GM18505 (cell line): ENCODE measurements around the gene RAB3C.

Experiments used
- ATAC-seq: cut with Tn5 transposase; IDR thresholded peaks from one replicate; pipeline ENCODE4 v1.9.1; 2021; ENCODE audit not compliant: unreplicated experiment
- POLR2A ChIP-seq: IDR thresholded peaks from 4 replicates; pipeline ENCODE4 v1.6.1; 2011; ENCODE audit warnings: borderline replicate concordance; ENCODE audit not compliant: insufficient read depth, insufficient read length; ENCODE audit errors: extremely low read depth

Gene RAB3C

GRCh38 chr5:58629271-58630159, 46.6 kb downstream of the RAB3C start:
- no peak for ATAC-seq
- no peak for TF ChIP-seq POLR2A

DNA sequence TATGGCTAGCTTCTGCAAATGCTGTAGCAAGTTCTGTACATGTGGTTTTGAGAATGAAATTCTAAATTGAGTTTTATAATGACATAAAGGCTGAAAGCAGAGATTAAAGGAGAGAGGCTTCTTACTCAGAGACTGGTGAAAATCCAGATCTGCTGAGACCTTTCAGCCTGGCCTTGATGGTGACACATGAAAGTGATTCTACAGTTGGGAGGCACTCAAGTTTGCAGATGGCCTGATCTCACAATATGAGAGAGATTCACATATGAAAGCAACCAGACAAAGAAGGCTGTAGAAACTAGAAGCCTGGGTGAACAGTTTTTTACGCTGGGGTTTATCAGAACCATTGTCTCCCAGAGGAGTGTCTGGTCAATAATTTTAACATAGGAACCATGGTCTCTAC, 49.0 kb downstream of the RAB3C start:
- no peak for TF ChIP-seq POLR2A
- ATAC-seq = no peak

- no peak for ATAC-seq
- no peak for TF ChIP-seq POLR2A
These were observed 52.5 kb downstream of the RAB3C start for GRCh38 chr5:58635416-58635815.

DNA sequence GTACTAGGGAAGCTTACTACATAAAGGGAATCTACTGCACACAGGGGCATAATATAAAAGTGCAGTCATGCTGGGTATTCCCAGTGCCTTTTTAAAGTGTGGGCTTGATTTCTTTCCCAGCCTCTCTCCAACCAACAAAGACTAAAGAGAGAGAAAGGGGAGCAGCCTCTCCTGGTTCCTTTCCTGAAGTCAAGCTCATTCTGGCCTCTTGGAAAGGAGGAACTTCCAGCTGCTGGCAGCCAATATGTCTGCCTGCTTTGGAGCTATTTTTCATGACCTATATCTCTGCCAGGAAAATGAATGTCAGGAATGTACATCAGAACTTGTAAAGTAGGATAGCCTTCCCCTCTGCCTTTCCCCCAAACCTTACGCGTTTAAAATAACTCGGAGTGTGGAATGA, 57.1 kb downstream of the RAB3C start:
- TF ChIP-seq POLR2A = no peak
- ATAC-seq = no peak

DNA sequence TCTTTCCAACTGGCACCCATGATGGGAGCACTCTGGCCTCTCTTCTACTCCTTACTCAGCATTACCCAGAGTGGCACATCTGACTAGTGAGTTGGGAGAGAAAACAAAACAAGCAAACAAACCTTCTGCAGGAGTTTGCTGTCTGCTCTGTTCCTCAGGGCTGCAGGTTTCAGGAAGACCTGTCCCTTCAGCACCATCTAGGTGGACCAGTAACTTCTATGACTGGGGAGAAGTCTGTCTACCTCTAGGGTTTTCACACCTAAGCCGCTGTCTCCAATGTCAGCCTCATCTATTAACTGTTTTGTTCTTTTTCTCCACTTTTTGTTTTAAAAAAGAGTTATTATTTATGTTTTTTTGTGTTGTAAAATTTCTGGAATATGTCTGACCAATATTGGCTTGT, 58.7 kb downstream of the RAB3C start:
- no peak for ATAC-seq
- TF ChIP-seq POLR2A = no peak

GRCh38 chr5:58648846-58649245, 66.0 kb downstream of the RAB3C start:
- no peak for TF ChIP-seq POLR2A
- no peak for ATAC-seq

- no peak for ATAC-seq
- TF ChIP-seq POLR2A = no peak
These were observed 66.8 kb downstream of the RAB3C start for GRCh38 chr5:58649716-58650115.

- no peak for TF ChIP-seq POLR2A
- ATAC-seq = no peak
These were observed 70.6 kb downstream of the RAB3C start for GRCh38 chr5:58653521-58653920.

- TF ChIP-seq POLR2A = no peak
These were observed 83.3 kb downstream of the RAB3C start for GRCh38 chr5:58666141-58666540.

DNA sequence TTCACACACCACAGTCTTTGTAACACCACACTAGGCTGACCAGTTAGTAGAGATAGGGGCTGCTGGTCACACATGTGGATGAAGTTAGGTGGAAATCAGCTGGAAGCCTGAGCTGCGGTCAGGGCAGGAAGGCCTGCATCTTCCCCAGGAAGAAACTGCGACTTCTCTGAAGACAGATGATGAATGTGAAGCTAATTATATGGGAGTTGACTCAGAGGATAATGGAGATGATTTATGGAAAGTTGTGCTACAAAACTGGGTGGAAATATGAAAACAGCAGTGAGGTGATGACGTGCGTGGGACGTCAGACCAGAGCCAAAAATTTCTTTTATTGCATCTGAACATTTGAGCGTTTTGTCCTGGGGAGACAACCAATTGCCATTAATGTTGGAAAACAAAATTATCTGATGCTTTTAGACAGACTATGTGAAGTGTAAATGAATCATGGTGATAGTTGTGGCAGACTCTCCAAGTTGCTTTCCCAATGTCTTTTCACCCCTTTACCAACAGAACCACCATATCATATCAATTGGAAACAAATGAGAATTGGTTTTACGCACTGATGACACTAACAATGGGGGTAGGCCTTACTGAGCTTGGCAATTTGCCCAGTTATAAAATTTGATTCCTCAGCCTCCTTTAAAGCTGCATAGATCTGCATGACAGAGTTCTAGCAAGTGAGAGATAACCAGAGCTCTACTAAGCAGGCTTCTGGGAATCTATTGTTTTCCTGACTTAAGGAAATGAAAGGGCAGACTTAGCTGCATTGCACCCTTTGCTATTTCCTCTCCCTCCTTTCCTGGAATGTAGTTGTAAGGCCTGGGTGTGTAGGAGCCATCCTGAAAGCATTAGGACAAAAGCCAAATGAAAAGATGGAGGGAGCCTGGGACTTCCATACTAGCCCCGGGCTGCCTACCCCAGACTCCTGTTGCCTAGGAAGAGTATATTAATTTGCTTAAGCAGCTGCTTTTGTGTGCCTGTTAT, 84.0 kb downstream of the RAB3C start:
- TF ChIP-seq POLR2A = no peak
- no peak for ATAC-seq

More at GRCh38 chr5:58666141-58666540, 83.3 kb downstream of the RAB3C start:
- no peak for ATAC-seq

GRCh38 chr5:58670582-58670981, 87.7 kb downstream of the RAB3C start:
- TF ChIP-seq POLR2A = no peak
- no peak for ATAC-seq

- no peak for ATAC-seq
- TF ChIP-seq POLR2A = no peak
These were observed 88.3 kb downstream of the RAB3C start for GRCh38 chr5:58671155-58671554.

GRCh38 chr5:58672521-58672920, 89.6 kb downstream of the RAB3C start:
- no peak for TF ChIP-seq POLR2A
- ATAC-seq = no peak

- no peak for TF ChIP-seq POLR2A
- no peak for ATAC-seq
These were observed 91.2 kb downstream of the RAB3C start for GRCh38 chr5:58674070-58674469.

- ATAC-seq = no peak
- TF ChIP-seq POLR2A = no peak
These were observed 91.8 kb downstream of the RAB3C start for GRCh38 chr5:58674711-58675110.
